GM19043 (cell line): ENCODE results near the gene TLNRD1.
"Not testable (repeated sequence)": the region's sequence is repeated elsewhere in the genome, so short reads cannot be mapped to it uniquely, and the experiment has no call there.

Experiments
- ATAC-seq: cut with Tn5 transposase; IDR thresholded peaks from one replicate; pipeline ENCODE4 v1.9.1; 2021; ENCODE audit warnings: low read depth; ENCODE audit not compliant: unreplicated experiment

The TLNRD1 gene

DNA sequence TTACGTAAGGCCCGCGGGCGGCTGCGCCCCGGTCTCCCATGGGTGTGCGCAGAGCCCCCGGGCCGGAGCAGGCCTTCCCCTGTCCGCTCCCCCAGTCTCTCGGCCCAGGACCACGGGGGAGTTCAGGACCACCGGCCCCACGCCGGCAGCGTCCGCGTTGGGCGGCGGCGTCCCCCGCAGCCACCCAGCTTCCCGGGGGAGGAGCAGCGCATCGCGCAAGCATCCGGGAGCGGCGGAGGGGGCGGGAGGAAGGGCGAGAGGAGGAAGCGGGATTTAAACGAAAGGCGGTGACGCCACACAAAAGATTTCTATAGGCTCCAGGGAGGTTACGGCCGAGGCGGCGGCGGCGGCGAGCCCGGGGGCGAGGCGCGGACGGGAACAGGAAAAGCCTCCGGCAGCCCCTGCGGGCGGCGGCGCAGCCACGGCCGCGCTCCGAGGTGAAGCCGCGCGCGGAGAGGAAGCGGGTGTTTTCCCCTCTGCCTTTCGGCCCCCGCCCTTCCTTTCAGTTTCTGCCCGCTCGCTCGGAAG, at the start of gene TLNRD1:
Gene TLNRD1 (plus strand): TSS at position 300 of the 528 bp plus-strand sequence. CDS start 1,349 bp downstream, outside the sequence.
- ATAC-seq, result peak; percentile 42

- ATAC-seq, result no peak
These were observed 48.8 kb upstream of the TLNRD1 start for GRCh38 chr15:80951941-80952340.

DNA sequence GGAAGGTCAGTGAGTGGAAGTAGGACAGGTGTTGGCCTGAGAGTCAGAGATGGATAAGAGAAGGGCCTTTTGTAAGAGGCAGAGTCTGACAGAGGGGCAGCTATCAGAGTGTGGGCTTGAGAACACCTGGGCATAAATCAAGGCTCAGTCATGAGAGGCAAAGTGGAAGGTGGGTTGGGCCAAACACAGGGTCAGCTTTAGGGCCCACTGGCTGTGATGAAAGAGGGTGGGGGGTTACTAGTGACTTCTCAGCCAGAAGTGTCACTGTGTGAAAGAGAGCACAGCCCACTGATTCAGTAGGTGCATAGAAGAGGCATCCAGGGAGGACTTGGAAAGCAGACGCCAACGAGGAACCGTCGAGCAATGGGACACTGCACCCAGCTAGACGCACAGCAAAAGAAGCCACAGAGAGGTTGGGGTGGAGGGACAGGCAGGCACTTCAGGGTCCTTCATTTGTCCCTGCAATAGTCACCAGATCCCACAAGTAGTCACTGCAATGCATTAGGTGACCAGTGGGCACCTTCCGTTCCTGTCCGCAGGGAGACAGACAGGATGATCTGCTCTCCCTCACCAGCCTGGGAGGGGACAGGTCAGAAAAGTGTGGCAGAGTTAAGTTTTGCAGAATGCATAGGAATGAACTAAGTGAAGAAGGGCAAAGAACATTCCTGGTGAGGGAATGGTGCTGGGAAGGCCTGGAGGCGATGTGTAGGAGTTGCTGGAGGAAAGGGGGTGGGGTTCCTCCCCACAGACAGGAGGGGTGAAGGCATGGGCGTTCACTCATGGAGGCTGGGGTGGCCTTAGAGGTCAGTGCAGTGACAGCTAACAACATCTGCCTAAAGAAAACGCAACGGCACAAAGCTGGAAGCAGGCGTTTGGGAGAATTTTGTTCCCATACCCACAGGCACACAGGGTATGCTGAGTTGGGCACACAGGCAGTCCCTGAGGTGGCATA, 47.4 kb upstream of the TLNRD1 start:
- ATAC-seq, result no peak

DNA sequence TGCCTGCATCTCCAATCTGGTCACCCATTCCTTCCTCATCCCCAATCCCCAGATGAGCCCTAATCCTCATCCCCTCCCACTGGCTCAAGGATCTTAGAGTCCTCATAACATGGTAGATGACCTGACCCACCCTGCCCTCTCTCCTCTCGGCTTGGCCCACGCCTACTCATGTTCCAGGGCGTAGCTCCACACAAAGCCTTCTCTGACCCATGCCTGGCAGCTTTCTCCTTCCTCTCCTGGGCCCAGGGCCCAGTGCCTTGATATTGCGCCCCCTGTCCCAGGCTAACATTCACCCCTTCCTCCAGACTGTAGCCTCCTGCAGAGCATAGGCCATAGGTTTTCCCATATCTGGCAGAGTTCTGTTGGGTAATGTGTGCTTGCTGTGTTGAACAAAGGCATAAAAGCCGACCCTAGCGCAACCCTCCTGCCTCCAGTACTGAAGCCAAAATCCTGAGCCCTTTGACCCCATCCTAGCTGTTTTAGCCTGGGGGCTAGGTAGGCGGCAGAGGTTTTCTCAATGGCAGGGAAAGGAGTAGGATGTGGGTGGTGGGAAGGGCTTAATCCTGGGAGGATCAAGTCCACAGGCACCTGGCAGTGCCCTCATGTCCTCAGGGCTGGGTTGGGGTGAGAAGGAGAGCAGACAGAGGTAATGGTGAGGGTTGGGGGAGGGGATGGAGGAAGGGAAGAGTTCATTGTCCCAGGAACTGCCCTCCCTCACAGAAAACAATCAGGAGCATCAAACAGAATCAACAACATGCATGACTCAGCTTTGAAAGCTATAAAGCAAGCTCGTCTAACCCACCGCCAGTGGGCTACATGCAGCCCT, 46.6 kb upstream of the TLNRD1 start:
- no peak for ATAC-seq

GRCh38 chr15:80955571-80956452, 44.9 kb upstream of the TLNRD1 start:
- not testable (repeated sequence) for ATAC-seq

GRCh38 chr15:80957556-80957955, 43.2 kb upstream of the TLNRD1 start:
- no peak for ATAC-seq

GRCh38 chr15:80957976-80958375, 42.7 kb upstream of the TLNRD1 start:
- ATAC-seq, result no peak

GRCh38 chr15:80958818-80959495, 41.8 kb upstream of the TLNRD1 start:
- no peak for ATAC-seq

- not testable (repeated sequence) for ATAC-seq
These were observed 35.3 kb upstream of the TLNRD1 start for GRCh38 chr15:80965454-80965853.

- ATAC-seq, result no peak
These were observed 34.1 kb upstream of the TLNRD1 start for GRCh38 chr15:80966431-80967197.

- ATAC-seq, result no peak
These were observed 33.3 kb upstream of the TLNRD1 start for GRCh38 chr15:80967451-80967850.

DNA sequence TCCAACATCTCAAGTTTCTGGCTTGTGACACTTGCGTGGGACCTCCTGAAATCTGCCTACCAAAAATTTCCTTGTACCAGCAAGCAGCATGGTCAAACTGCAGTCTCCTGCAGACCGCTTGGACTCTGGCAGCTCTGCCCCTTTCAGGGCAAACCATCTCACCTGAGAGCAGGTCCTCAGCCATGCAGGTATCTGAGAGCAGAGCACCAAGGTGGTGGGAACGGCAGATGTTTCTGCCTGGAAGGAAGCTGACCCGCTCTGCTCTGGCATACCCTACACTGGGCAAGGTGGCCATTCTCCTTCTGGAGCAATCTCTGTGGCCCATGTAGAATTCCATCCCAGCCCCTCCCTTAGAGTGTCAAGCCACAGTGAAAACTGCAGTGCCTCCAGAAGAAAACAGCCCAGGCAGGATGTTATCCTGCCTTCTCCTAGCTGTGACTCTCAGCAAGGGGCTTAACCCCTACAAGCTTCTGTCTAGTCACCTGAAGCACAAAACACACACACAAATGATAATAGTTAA, 32.7 kb upstream of the TLNRD1 start:
- ATAC-seq, result no peak

- ATAC-seq, result no peak
These were observed 31.4 kb upstream of the TLNRD1 start for GRCh38 chr15:80969316-80969715.

GRCh38 chr15:80970018-80970657, 30.6 kb upstream of the TLNRD1 start:
- peak; percentile 63 for ATAC-seq

DNA sequence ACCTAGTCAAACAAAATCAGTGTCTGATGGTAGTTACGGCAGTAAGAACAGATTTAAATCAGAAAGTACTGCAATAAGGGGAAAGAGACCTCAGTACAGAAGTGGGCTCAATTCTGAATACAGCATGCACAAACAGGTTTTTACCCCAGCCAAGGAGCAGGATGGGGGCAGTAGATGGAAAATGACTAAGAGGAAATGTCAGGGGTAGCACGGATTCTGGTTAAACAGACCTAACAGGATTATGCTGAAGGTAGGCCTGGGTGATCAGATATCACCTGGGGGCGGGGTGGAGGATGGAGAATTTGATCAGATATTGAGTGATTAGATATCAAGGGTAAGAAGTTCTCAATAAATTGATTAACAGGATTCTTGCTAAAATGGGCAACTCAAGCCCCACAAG, 30.1 kb upstream of the TLNRD1 start:
- no peak for ATAC-seq

GRCh38 chr15:80971143-80971542, 29.6 kb upstream of the TLNRD1 start:
- ATAC-seq, result no peak

- ATAC-seq, result no peak
These were observed 28.4 kb upstream of the TLNRD1 start for GRCh38 chr15:80972276-80972675.

GRCh38 chr15:80974914-80975313, 25.8 kb upstream of the TLNRD1 start:
- no peak for ATAC-seq
